ENCODE measurements around the gene S100A13.

The S100A13 gene

DNA sequence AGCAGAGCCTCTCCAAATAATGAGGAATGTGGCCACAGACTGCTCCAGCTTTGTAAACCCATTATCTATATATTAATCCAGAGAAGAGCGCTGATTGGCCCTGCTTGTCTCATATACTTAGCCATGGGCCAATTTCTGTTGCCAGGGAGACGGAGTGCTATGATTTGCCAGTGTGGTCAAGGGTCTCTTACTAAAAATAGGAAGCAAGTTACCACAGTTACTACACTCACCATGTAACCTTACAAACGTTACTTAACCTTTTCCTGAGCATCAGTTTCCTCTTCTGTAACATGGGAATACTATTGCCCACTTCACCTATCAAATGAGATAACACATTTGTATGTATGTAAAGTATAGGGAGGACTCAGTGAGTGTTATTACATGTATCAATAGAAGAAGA, 54.0 kb downstream of the S100A13 start:
- TF ChIP-seq ZFX (IDR thresholded peaks at IDR 0.05): no peak
- TF ChIP-seq, protein P1, sequence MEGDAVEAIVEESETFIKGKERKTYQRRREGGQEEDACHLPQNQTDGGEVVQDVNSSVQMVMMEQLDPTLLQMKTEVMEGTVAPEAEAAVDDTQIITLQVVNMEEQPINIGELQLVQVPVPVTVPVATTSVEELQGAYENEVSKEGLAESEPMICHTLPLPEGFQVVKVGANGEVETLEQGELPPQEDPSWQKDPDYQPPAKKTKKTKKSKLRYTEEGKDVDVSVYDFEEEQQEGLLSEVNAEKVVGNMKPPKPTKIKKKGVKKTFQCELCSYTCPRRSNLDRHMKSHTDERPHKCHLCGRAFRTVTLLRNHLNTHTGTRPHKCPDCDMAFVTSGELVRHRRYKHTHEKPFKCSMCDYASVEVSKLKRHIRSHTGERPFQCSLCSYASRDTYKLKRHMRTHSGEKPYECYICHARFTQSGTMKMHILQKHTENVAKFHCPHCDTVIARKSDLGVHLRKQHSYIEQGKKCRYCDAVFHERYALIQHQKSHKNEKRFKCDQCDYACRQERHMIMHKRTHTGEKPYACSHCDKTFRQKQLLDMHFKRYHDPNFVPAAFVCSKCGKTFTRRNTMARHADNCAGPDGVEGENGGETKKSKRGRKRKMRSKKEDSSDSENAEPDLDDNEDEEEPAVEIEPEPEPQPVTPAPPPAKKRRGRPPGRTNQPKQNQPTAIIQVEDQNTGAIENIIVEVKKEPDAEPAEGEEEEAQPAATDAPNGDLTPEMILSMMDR (conservative IDR thresholded peaks at IDR 0.05): no peak
- no peak overlapping the region for H3K27ac ChIP-seq

- no peak overlapping the region for H3K27ac ChIP-seq
- no peak for TF ChIP-seq ZFX (IDR thresholded peaks at IDR 0.05)
- TF ChIP-seq, protein P1 (conservative IDR thresholded peaks at IDR 0.05): peak; percentile 73
These were observed 54.7 kb downstream of the S100A13 start for GRCh38 chr1:153572569-153573015.

DNA sequence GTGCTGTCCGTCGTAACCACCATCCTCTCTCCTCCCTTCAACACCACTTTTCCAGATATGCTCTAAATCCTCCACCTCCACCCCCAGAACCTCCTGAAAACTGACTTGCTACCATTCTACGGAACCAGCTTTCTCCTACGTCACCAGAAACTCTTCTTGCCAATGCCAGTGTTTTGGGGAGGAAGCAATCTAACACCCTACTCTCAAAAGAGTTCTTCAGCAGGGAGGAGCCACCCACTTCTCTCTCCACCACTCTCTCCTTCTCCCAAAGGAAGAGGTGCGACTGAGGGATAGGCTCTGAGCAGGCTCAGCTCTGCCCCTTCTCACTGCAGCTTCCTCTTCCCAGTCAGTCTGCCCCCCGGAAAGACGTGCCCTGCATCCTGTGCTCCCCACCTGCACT, 55.6 kb downstream of the S100A13 start:
- no peak for TF ChIP-seq ZFX (IDR thresholded peaks at IDR 0.05)
- TF ChIP-seq, protein P1 (conservative IDR thresholded peaks at IDR 0.05): no peak
- no peak overlapping the region for H3K27ac ChIP-seq

DNA sequence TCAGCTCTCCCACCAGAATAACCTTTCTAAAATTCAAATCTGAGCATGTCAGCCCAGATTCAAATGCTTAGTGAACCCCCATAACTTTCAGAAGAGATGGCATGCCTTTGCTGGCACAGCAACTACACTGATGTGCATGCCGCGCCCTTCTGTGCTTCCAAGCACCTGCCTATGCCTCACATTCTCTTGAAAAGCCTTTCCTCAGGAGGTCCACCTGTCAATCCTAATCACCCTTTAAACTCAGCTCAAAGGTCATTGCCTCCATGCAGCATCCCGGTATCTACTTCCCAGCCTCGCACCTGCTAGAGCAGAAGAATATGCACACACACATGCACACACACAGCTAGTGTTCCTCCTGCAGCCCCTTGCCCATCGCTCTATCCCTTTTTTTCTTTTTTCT, 56.4 kb downstream of the S100A13 start:
- TF ChIP-seq ZFX (IDR thresholded peaks at IDR 0.05): no peak
- TF ChIP-seq, protein P1 (conservative IDR thresholded peaks at IDR 0.05): no peak
- H3K27ac ChIP-seq: no peak overlapping the region

- H3K27ac ChIP-seq: no peak overlapping the region
- TF ChIP-seq, protein P1 (conservative IDR thresholded peaks at IDR 0.05): no peak
- TF ChIP-seq ZFX (IDR thresholded peaks at IDR 0.05): no peak
These were observed 57.8 kb downstream of the S100A13 start for GRCh38 chr1:153569465-153569864.
